IMR-90 (cell line): ENCODE measurements around the gene CD9. TPM values are rescaled to one million over a fixed set of nuclear protein-coding genes. Genes with fewer than 3 reads are reported as not detected.

Experiments used
- ATAC-seq: fragments of 200-7000 bp; cut with Tn5 transposase; 2 replicates; pipeline ENCODE4 v1.9.1; 2020; ENCODE audit warnings: low read depth, mild to moderate bottlenecking, moderate library complexity
- BruUV-seq: library from RNA; stranded (reverse); fragments of 400-500 nt; replicated peaks from 2 replicates; lab custom pipeline; 2021; lab: Mats Ljungman, UMichigan
- CTCF ChIA-PET: fragments of 300-600 bp; formaldehyde crosslinking; extraction: SDS; loops from one replicate; lab custom pipeline; 2021; ENCODE audit warnings: antibody characterized with exemption; lab: Yijun Ruan, JAX
- POLR2A ChIA-PET: fragments of 300-600 bp; sonication (Branson Sonifier 250); formaldehyde crosslinking; loops from one replicate; lab custom pipeline; 2022; ENCODE audit warnings: antibody characterized with exemption; ENCODE audit not compliant: unreplicated experiment; lab: Charles Lee
- DNase-seq: peaks from one replicate; pipeline ENCODE4 v3.0.0; 2013
- H2AFZ ChIP-seq: replicated peaks from 2 replicates; pipeline ENCODE3; 2013; ENCODE audit warnings: low read length, mild to moderate bottlenecking; ENCODE audit not compliant: poor library complexity
- H2AK5ac ChIP-seq: 2 replicates; pipeline ENCODE4 v1.6.1; 2013; ENCODE audit warnings: low read depth, low read length, inconsistent platforms
- H2AK9ac ChIP-seq: replicated peaks from 2 replicates; pipeline ENCODE3; 2013; ENCODE audit warnings: mild to moderate bottlenecking, low read depth, low read length, moderate library complexity; ENCODE audit not compliant: poor library complexity
- H2BK120ac ChIP-seq: 2 replicates; pipeline ENCODE4 v1.6.1; 2013; ENCODE audit warnings: low read depth, low read length, inconsistent platforms
- H2BK15ac ChIP-seq: 3 replicates; pipeline ENCODE4 v1.6.1; 2013; ENCODE audit warnings: low read depth, low read length, inconsistent platforms
- H2BK20ac ChIP-seq: 2 replicates; pipeline ENCODE4 v1.6.1; 2013; ENCODE audit warnings: low read depth, mild to moderate bottlenecking, inconsistent platforms, low read length, moderate library complexity
- H2BK5ac ChIP-seq: 2 replicates; pipeline ENCODE4 v1.6.1; 2013; ENCODE audit warnings: mild to moderate bottlenecking, low read depth, low read length, inconsistent platforms; ENCODE audit not compliant: poor library complexity, severe bottlenecking
- H3K14ac ChIP-seq: replicated peaks from 2 replicates; pipeline ENCODE4 v1.6.1; 2013; ENCODE audit warnings: low read depth, low read length, inconsistent platforms
- H3K18ac ChIP-seq: 2 replicates; pipeline ENCODE4 v1.6.1; 2013; ENCODE audit warnings: low read depth, low read length, control low read depth
- H3K23ac ChIP-seq: 2 replicates; pipeline ENCODE4 v1.6.1; 2013; ENCODE audit warnings: low read depth, low read length, inconsistent platforms
- H3K27ac ChIP-seq: 2 replicates; pipeline ENCODE4 v1.5.1; 2013; ENCODE audit warnings: mild to moderate bottlenecking, control low read depth, low read length; ENCODE audit not compliant: insufficient read depth
- H3K27me3 ChIP-seq: 2 replicates; pipeline ENCODE4 v1.6.1; 2013; ENCODE audit warnings: low read length; ENCODE audit not compliant: control insufficient read depth, insufficient read depth
- H3K36me3 ChIP-seq: 2 replicates; pipeline ENCODE4 v1.6.1; 2013; ENCODE audit warnings: low read length, mixed read lengths; ENCODE audit not compliant: control insufficient read depth, insufficient read depth
- H3K4ac ChIP-seq: 2 replicates; pipeline ENCODE4 v1.6.1; 2013; ENCODE audit warnings: low read depth, low read length, inconsistent platforms
- H3K4me1 ChIP-seq: 2 replicates; pipeline ENCODE4 v1.6.1; 2013; ENCODE audit warnings: low read length, mixed read lengths; ENCODE audit not compliant: control insufficient read depth, insufficient read depth
- H3K4me2 ChIP-seq: 2 replicates; pipeline ENCODE4 v1.6.1; 2013; ENCODE audit warnings: low read depth, mild to moderate bottlenecking, control low read depth, low read length, moderate library complexity
- H3K4me3 ChIP-seq: 2 replicates; pipeline ENCODE4 v1.5.1; 2013; ENCODE audit warnings: low read depth, mild to moderate bottlenecking, control low read depth, low read length, moderate library complexity; ENCODE audit not compliant: insufficient read depth
- H3K56ac ChIP-seq: 2 replicates; pipeline ENCODE4 v1.6.1; 2013; ENCODE audit warnings: low read length, inconsistent platforms; ENCODE audit not compliant: insufficient read depth; ENCODE audit errors: extremely low read depth
- H3K79me1 ChIP-seq, 2 experiments: 2 replicates each; pipeline ENCODE4 v1.6.1; 2013; ENCODE audit warnings: low read length in 2 of 2, inconsistent platforms in 1 of 2, low read depth in 1 of 2
- H3K9ac ChIP-seq: 2 replicates; pipeline ENCODE4 v1.6.1; 2013; ENCODE audit warnings: low read depth, low read length, control low read depth
- H3K9me1 ChIP-seq: 2 replicates; pipeline ENCODE4 v1.6.1; 2013; ENCODE audit warnings: low read length, inconsistent platforms; ENCODE audit not compliant: insufficient read depth
- H3K9me3 ChIP-seq: 2 replicates; pipeline ENCODE4 v1.6.1; 2013; ENCODE audit warnings: low read length; ENCODE audit not compliant: control insufficient read depth, insufficient read depth
- H4K20me1 ChIP-seq: 2 replicates; pipeline ENCODE4 v1.6.1; 2013; ENCODE audit warnings: low read length, inconsistent platforms; ENCODE audit not compliant: insufficient read depth
- H4K5ac ChIP-seq: 2 replicates; pipeline ENCODE4 v1.6.1; 2013; ENCODE audit warnings: mild to moderate bottlenecking, low read depth, low read length, control low read depth
- H4K8ac ChIP-seq, 2 experiments: 2 replicates each; pipeline ENCODE4 v1.6.1; 2013; ENCODE audit warnings: low read depth in 2 of 2, low read length in 2 of 2, control low read depth in 1 of 2, inconsistent platforms in 1 of 2
- H4K91ac ChIP-seq: 2 replicates; pipeline ENCODE4 v1.6.1; 2013; ENCODE audit warnings: low read depth, low read length, inconsistent platforms; ENCODE audit not compliant: insufficient read depth
- CHD1 ChIP-seq: IDR thresholded peaks from 2 replicates; pipeline ENCODE4 v1.6.1; 2012; ENCODE audit warnings: low read depth, low read length, improper control_type of control experiment
- FOS ChIP-seq: fragments of 150-350 bp; IDR thresholded peaks from 2 replicates; pipeline ENCODE4 v1.6.1; 2016; ENCODE audit warnings: low read depth, low read length
- MAFK ChIP-seq: IDR thresholded peaks from 2 replicates; pipeline ENCODE4 v1.6.1; 2012; ENCODE audit warnings: low read depth, low read length, improper control_type of control experiment
- MAZ ChIP-seq: IDR thresholded peaks from 2 replicates; pipeline ENCODE4 v1.6.1; 2012; ENCODE audit warnings: low read depth, mild to moderate bottlenecking, low read length, improper control_type of control experiment, moderate library complexity, borderline replicate concordance
- MXI1 ChIP-seq: IDR thresholded peaks from 2 replicates; pipeline ENCODE4 v1.6.1; 2012; ENCODE audit warnings: low read depth, mild to moderate bottlenecking, low read length, moderate library complexity, borderline replicate concordance
- NFE2L2 ChIP-seq: fragments of 150-350 bp; IDR thresholded peaks from 2 replicates; pipeline ENCODE4 v1.6.1; 2016; ENCODE audit warnings: low read depth, mild to moderate bottlenecking, low read length
- POLR2A ChIP-seq: IDR thresholded peaks from 2 replicates; pipeline ENCODE4 v1.6.1; 2012; ENCODE audit warnings: mild to moderate bottlenecking, low read depth, low read length
- RAD21 ChIP-seq: IDR thresholded peaks from 2 replicates; pipeline ENCODE4 v1.6.1; 2012; ENCODE audit warnings: low read length, improper control_type of control experiment
- RCOR1 ChIP-seq: IDR thresholded peaks from 2 replicates; pipeline ENCODE4 v1.6.1; 2012; ENCODE audit warnings: mild to moderate bottlenecking, low read length, improper control_type of control experiment; ENCODE audit not compliant: insufficient replicate concordance
- SMC3 ChIP-seq: fragments of 150-350 bp; IDR thresholded peaks from 2 replicates; pipeline ENCODE4 v1.6.1; 2016; ENCODE audit warnings: low read depth, mild to moderate bottlenecking, antibody characterized with exemption, low read length, moderate library complexity
- WGBS, 2 experiments: methylation state at CpG; one replicate each; pipeline versions ENCODE4 v1.1.5 to v1.1.7; 2013; ENCODE audit warnings: missing lambda C conversion rate in 2 of 2; ENCODE audit not compliant: insufficient read length in 1 of 2; ENCODE audit errors: extremely low coverage in 2 of 2; 5-methylcytosine and 5-hydroxymethylcytosine counted together
- dilution Hi-C: fragments of 300-500 bp; cut with HindIII; formaldehyde crosslinking; loops from one replicate; pipeline ENCODE4 v1.14.3; 2018; ENCODE audit warnings: low sequenced_read_pairs; ENCODE audit not compliant: unreplicated experiment
- in situ Hi-C: fragments of 300-500 bp; cut with MboI; formaldehyde crosslinking; loops from 3 replicates; pipeline ENCODE4 v1.14.3; 2019; ENCODE audit warnings: low sequenced_read_pairs, inconsistent platforms, mixed read lengths
- intact Hi-C: fragments of 100-400 bp; cut with micrococcal nuclease; formaldehyde crosslinking; loops from 2 replicates; pipeline ENCODE4 v1.10.0; 2022
- polyA plus RNA-seq, 3 experiments: library from polyadenylated mRNA; depleted of rRNA; stranded (reverse); fragments of >200 nt; gene quantifications; 2 replicates each; pipeline ENCODE4 v1.2.3, GENCODE V29; 2012; ENCODE audit warnings: low replicate concordance in 1 of 3
- total RNA-seq: library from RNA; depleted of rRNA; stranded (reverse); fragments of >200 nt; gene quantifications from 2 replicates; pipeline ENCODE4 v1.2.3, GENCODE V29; 2012
- TF ChIP-seq, protein P1 (sequence below): fragments of 150-350 bp; IDR thresholded peaks from 2 replicates; pipeline ENCODE4 v1.6.1; 2016; ENCODE audit warnings: low read depth, mild to moderate bottlenecking, low read length, moderate library complexity, borderline replicate concordance
- TF ChIP-seq, protein P2 (sequence below): conservative IDR thresholded peaks from 2 replicates; pipeline ENCODE4 v1.5.1; 2012; ENCODE audit warnings: mild to moderate bottlenecking, low read depth, low read length, improper control_type of control experiment

CD9 gene
- total and polyA plus RNA-seq, 2 of the 4 experiments (the other 2 are of a cell fraction), result 48.8 to 70.9 TPM

GRCh38 chr12:6222078-6222654, 22.0 kb downstream of the CD9 start:
- H3K18ac ChIP-seq, result no peak overlapping the region
- no peak overlapping the region for H3K14ac ChIP-seq
- in situ Hi-C loops, result no loop called here
- 63% methylated on average over 5 of the region's 12 CpGs; no CpG with 5 or more reads in 1 of the 2 experiments for WGBS, 2 experiments
- no peaks in the 10 kb centered on the region for H4K20me1 ChIP-seq
- BruUV-seq, result no TSS peak
- no peak overlapping the region for H3K4ac ChIP-seq
- intact Hi-C loops, result no loop called here
- no peak overlapping the region for H3K4me2 ChIP-seq
- no peak overlapping the region for H3K23ac ChIP-seq
- no peaks in the 10 kb centered on the region for H3K9me3 ChIP-seq
- no peak overlapping the region for H2BK15ac ChIP-seq
- 0 out of 2 replicates have a peak, but pooled peaks have one; percentile 9 for ATAC-seq
- no peak overlapping the region for H3K4me3 ChIP-seq
- H2BK20ac ChIP-seq, result no peak overlapping the region
- no peak overlapping the region for H3K27ac ChIP-seq
- no peak overlapping the region for H4K5ac ChIP-seq
- H2AK9ac ChIP-seq, result no peak overlapping the region
- H3K79me1 ChIP-seq, result peaks cover 9 to 70% of the 10 kb centered on the region in 2 experiments
- no peak overlapping the region for H2AK5ac ChIP-seq
- dilution Hi-C loops, result no loop called here
- H3K36me3 ChIP-seq, result no peaks in the 10 kb centered on the region
- peaks cover 9% of the 10 kb centered on the region for H3K9me1 ChIP-seq
- POLR2A ChIA-PET, result interaction anchor here (0.7 kb wide), 1 partner anchor 8 kb away, joined by 13 read pairs; no protein-coding TSS in a partner anchor
- H4K91ac ChIP-seq, result no peak overlapping the region
- peaks cover 6% of the 10 kb centered on the region; the same call in 1 of the 2 replicates for H3K4me1 ChIP-seq
- H2AFZ ChIP-seq, result no peak overlapping the region
- TF ChIP-seq NFE2L2 (no peak), MAFK (no peak), SMC3 (no peak), CHD1 (no peak), MAZ (no peak), POLR2A (no peak), RCOR1 (no peak), RAD21 (no peak), FOS (no peak), MXI1 (no peak)
- TF ChIP-seq, protein P1, sequence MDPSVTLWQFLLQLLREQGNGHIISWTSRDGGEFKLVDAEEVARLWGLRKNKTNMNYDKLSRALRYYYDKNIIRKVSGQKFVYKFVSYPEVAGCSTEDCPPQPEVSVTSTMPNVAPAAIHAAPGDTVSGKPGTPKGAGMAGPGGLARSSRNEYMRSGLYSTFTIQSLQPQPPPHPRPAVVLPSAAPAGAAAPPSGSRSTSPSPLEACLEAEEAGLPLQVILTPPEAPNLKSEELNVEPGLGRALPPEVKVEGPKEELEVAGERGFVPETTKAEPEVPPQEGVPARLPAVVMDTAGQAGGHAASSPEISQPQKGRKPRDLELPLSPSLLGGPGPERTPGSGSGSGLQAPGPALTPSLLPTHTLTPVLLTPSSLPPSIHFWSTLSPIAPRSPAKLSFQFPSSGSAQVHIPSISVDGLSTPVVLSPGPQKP, result no peak
- TF ChIP-seq, protein P2, sequence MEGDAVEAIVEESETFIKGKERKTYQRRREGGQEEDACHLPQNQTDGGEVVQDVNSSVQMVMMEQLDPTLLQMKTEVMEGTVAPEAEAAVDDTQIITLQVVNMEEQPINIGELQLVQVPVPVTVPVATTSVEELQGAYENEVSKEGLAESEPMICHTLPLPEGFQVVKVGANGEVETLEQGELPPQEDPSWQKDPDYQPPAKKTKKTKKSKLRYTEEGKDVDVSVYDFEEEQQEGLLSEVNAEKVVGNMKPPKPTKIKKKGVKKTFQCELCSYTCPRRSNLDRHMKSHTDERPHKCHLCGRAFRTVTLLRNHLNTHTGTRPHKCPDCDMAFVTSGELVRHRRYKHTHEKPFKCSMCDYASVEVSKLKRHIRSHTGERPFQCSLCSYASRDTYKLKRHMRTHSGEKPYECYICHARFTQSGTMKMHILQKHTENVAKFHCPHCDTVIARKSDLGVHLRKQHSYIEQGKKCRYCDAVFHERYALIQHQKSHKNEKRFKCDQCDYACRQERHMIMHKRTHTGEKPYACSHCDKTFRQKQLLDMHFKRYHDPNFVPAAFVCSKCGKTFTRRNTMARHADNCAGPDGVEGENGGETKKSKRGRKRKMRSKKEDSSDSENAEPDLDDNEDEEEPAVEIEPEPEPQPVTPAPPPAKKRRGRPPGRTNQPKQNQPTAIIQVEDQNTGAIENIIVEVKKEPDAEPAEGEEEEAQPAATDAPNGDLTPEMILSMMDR, result no peak
- DNase-seq, result no peak
- no peak overlapping the region for H3K56ac ChIP-seq
- CTCF ChIA-PET, result interaction anchor here (0.6 to 1.2 kb wide), 2 partner anchors 27 to 237 kb away, joined by 3 to 4 read pairs; no protein-coding TSS in a partner anchor
- H3K9ac ChIP-seq, result no peak overlapping the region
- no peak overlapping the region for H2BK5ac ChIP-seq
- H2BK120ac ChIP-seq, result no peak overlapping the region
- no peak overlapping the region for H4K8ac ChIP-seq
- H3K27me3 ChIP-seq, result no peaks in the 10 kb centered on the region
